GM03348 (cell line): ENCODE results near the gene AP5Z1.

ENCODE experiments used
- DNase-seq: peaks from one replicate; pipeline ENCODE4 v3.0.0; 2012; ENCODE audit warnings: low spot score

AP5Z1 gene

GRCh38 chr7:4766666-4767519, 8.5 kb upstream of the AP5Z1 start:
- no peak for DNase-seq

DNA sequence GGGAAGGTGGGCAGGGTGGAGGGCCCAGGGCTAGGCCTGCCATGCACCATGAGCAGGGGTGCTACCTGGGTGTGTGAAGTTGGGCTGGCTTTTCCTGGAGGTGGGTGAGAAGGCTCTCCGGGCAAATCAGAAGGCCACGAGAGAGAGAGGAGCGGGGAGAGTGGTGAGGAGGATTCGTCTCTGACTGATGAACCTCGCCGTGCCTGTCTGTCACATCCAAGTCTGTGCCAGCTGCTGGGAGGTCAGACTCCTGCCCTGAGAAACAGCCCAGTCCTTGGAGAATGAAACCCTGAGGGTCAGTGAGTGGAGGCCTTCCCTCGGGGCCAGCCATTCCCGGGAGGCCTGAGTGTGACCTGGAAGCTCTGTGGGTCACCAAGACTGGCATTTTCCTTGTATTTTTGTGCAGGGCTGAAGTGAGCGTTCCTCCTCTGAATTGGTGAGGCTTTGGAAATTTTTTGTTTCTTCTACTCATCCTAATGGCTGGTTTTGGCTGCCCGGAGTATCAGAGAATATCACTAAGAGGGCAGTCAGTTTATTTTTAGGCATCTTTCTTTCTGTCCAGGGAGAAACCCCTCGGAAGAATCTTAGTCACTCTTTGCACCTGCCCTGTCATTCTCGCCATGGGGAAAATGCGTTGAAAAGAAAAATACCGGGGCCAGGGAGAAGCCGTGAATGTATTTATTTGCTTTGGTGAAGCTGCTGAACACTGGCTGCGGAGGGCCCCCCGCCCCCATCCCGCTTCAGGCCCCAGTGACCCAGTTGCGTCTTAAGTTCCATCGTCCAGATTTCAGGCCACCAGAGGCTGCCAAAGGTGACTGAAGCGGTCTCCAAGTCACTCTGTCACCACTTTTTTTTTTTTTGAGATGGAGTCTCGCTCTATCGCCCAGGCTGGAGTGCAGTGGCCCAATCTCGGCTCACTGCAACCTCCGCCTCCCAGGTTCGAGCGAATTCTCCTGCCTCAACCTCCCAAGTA, 6.5 kb upstream of the AP5Z1 start:
- DNase-seq, result no peak

GRCh38 chr7:4769761-4770160, 5.7 kb upstream of the AP5Z1 start:
- no peak for DNase-seq

DNA sequence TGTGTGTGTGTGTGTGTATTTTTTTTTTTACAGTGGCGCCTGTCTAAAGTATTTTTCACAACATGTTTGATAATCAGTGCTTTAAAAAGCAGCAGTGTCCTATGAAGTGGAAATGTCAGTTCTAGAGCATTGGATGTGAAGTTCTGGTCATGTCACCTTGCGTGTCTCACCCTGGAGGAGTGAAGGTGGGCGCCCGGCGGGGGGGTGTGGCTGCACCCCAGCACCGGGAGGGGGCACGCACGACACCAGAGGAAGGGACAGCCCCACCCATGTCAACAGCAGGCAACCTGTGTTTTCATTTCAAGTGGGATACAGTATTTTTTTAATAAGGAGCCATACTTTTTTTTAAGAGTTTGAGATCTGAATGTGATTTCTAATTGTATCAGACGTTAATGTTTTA, 4.5 kb upstream of the AP5Z1 start:
- no peak for DNase-seq

- DNase-seq, result no peak
Measured at GRCh38 chr7:4771737-4772136, 3.7 kb upstream of the AP5Z1 start.

DNA sequence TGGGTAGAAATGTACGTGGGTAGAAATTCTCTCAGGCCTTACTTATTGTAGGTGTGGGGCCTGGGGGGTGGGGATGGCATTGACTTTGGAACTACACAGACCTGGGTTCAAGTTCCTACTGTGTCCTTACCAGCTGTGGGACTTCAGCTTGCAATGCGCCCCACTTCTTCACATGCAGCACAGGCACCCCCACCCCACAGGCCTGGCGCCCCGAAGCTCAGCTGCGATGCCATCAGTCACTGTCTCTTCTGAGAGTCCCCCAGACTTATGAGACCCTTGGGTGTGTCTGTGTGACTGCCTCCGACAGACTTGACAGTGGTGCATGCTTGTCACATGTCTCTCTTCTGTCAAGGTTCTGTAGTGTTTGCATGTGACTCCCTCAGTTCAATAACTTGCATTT, 3.1 kb upstream of the AP5Z1 start:
- DNase-seq, result no peak

GRCh38 chr7:4774007-4774406, 1.4 kb upstream of the AP5Z1 start:
- DNase-seq, result no peak

GRCh38 chr7:4774658-4775249, 669 bp upstream of the AP5Z1 start:
- peak; percentile 70 for DNase-seq

DNA sequence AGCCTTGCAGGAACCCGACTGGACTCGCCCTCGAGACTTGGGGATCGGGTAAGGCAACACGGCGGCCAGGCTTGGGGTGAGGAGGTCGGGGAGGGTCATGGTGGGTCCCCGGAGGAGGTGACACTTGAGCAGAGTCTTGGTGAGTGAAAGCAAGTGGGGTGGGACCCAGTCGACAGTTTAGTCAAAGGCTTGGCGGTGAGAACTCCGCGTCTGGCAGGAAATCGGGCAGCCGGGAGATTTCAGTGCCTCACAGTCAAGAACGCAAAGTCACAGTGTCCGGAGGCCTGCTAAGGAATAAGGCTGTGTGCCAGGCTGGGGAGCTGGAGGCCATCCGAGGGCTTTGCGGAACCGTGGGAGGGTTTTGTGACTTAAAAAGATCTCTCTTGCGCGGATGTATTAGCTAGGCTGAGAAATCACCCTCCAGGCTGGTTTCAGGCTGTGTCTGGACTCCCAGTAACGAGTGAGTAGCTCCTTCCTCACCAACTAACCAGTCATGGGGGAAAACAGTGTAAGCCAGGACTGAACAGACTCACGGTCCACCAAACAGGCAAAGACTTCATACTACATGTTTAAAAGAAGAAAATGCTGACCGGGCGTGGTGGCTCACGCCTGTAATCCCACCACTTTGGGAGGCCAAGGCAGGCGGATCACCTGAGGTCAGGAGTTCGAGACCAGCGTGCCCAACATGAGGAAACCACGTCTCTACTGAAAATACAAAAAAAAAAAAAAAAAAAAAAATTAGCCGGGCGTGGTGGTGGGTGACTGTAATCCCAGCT, 613 bp downstream of the AP5Z1 start:
- peak; percentile 57 for DNase-seq

- DNase-seq, result no peak
Measured at GRCh38 chr7:4779118-4779517, 3.7 kb downstream of the AP5Z1 start.

GRCh38 chr7:4781366-4782069, 6.1 kb downstream of the AP5Z1 start:
- no peak for DNase-seq

- DNase-seq, result no peak
Measured at GRCh38 chr7:4782333-4783291, 7.2 kb downstream of the AP5Z1 start.

- no peak for DNase-seq
Measured at GRCh38 chr7:4783292-4783652, 7.8 kb downstream of the AP5Z1 start.

DNA sequence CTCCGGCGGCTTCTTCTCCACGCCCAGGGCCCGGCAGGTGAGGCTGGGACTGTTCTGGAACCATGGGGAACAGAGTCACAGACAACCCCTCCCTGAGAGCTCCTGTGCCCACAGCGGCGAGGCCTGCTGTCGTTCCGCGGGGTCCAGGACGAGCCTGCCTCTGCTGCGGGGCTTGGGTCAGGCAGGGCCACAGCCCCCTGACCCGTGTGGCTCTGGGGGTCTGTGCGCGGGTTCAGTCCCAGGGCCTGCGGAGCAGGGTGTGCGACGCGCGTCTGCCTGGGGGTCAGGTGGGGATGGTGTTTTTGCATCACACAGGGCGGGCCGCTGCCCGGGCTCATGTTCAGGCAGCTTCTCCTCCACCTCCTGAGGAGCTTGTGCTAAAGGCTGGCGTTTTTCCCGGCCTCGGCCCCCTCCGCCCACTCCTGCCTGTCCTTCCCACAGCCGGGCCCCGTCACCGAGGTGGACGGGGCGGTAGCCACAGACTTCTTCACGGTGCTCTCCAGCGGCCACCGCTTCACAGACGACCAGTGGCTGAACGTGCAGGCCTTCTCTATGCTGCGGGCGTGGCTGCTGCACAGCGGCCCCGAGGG, 8.4 kb downstream of the AP5Z1 start:
- no peak for DNase-seq

GRCh38 chr7:4784799-4785198, 9.4 kb downstream of the AP5Z1 start:
- no peak for DNase-seq

DNA sequence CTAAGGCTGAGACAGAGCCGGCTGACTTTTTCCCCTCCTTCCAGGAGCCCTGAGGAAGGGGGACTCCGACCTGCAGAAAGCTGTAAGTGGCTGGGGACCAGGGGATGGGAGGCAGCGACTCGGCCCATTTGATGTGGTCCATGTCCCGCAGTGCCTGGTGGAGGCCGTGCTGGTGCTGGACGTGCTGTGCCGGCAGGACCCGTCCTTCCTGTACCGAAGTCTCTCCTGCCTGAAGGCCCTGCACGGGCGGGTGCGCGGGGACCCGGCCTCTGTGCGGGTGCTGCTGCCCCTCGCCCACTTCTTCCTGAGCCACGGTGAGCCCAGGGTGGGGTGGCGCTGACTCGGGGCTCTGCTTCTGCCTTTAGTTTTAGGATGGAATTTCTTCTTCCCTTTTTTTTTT, 9.9 kb downstream of the AP5Z1 start:
- no peak for DNase-seq

DNA sequence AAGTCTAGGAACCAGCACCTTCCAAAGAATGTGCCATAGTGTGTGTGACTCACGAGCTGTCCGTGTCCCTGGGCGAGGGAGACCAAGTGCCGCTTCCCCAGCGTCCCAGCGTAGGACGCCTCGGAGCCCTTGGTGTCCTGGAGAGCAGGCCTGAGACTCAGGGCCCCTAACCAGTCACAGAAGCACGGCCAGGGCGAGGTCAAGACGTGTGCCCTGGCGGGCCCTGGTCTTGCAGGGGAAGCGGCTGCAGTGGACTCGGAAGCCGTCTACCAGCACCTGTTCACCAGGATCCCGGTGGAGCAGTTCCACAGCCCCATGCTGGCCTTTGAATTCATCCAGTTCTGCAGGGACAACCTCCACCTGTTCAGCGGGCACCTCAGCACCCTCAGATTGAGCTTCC, 10.6 kb downstream of the AP5Z1 start:
- DNase-seq, result no peak

GRCh38 chr7:4787541-4787940, 12.1 kb downstream of the AP5Z1 start:
- no peak for DNase-seq

DNA sequence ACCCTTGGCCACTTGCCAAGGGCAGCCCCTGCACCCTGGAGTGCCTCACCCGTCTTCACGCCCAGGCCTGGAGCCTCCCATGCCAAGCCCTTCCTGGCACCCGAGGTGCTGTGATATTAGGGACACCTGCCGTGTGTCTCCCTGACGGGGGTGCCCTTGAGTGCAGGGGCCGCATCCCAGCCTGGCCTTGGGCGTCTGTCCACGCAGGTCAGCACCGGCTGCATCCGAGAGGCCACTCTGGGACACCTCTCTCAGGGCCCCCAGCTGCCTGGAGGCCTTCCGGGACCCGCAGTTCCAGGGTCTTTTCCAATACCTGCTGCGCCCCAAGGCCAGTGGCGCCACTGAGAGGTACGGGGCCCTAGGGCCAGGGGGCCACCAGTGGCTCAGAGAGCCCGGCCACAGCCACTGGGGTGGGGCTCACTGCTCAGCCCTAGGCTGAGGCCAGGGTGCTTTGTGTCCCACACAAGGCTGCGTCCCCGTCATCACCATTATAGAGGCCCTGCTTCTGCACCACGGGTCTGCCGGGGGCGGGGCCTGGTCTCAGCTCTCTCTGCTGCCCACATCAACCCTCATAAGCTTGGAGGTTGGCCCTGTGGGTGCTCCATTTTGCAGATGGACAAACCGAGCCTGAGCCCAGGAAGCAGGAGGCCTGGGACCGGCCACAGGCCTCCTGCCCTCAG, 12.7 kb downstream of the AP5Z1 start:
- no peak for DNase-seq
